ENCODE results near the gene THSD7B.
"Not testable (repeated sequence)": the region's sequence is repeated elsewhere in the genome, so short reads cannot be mapped to it uniquely, and the experiment has no call there.

The THSD7B gene

GRCh38 chr2:136932700-136933099, 167.4 kb downstream of the THSD7B start:
- DNase-seq, result no peak

- DNase-seq, result no peak
Measured at GRCh38 chr2:136935119-136935518, 169.8 kb downstream of the THSD7B start.

- DNase-seq, result no peak
Measured at GRCh38 chr2:136956050-136956449, 190.7 kb downstream of the THSD7B start.

- DNase-seq, result no peak
Measured at GRCh38 chr2:136957044-136957443, 191.7 kb downstream of the THSD7B start.

GRCh38 chr2:136962105-136962725, 196.9 kb downstream of the THSD7B start:
- no peak for DNase-seq

- DNase-seq, result no peak
Measured at GRCh38 chr2:136966485-136966884, 201.1 kb downstream of the THSD7B start.

GRCh38 chr2:136980303-136980702, 215.0 kb downstream of the THSD7B start:
- no peak for DNase-seq

- DNase-seq, result not testable (repeated sequence)
Measured at GRCh38 chr2:136981689-136982088, 216.3 kb downstream of the THSD7B start.

GRCh38 chr2:136985044-136985443, 219.7 kb downstream of the THSD7B start:
- no peak for DNase-seq

- no peak for DNase-seq
Measured at GRCh38 chr2:136986605-136987221, 221.4 kb downstream of the THSD7B start.

- no peak for DNase-seq
Measured at GRCh38 chr2:136990316-136990715, 225.0 kb downstream of the THSD7B start.

- DNase-seq, result no peak
Measured at GRCh38 chr2:136994793-136995192, 229.4 kb downstream of the THSD7B start.

GRCh38 chr2:136997557-136997956, 232.2 kb downstream of the THSD7B start:
- no peak for DNase-seq

- no peak for DNase-seq
Measured at GRCh38 chr2:137000811-137001210, 235.5 kb downstream of the THSD7B start.

- DNase-seq, result no peak
Measured at GRCh38 chr2:137002896-137003295, 237.6 kb downstream of the THSD7B start.

GRCh38 chr2:137005210-137005609, 239.9 kb downstream of the THSD7B start:
- DNase-seq, result no peak

- no peak for DNase-seq
Measured at GRCh38 chr2:137007938-137008337, 242.6 kb downstream of the THSD7B start.

- DNase-seq, result no peak
Measured at GRCh38 chr2:137009953-137010352, 244.6 kb downstream of the THSD7B start.

- DNase-seq, result no peak
Measured at GRCh38 chr2:137020452-137021196, 255.3 kb downstream of the THSD7B start.

- DNase-seq, result no peak
Measured at GRCh38 chr2:137021763-137022162, 256.4 kb downstream of the THSD7B start.

GRCh38 chr2:137023205-137023604, 257.9 kb downstream of the THSD7B start:
- DNase-seq, result no peak

GRCh38 chr2:137031731-137032130, 266.4 kb downstream of the THSD7B start:
- no peak for DNase-seq

GRCh38 chr2:137036619-137037018, 271.3 kb downstream of the THSD7B start:
- DNase-seq, result no peak
